Prostate gland (tissue), 2 donors: Measurements from ENCODE around the gene IRS2. TPM values are rescaled to one million over a fixed set of nuclear protein-coding genes. Genes with fewer than 3 reads are reported as not detected.

ENCODE experiments used
- DNase-seq: peaks from one replicate; pipeline ENCODE4 v3.0.0-alpha.2; 2019; ENCODE audit warnings: low spot score
- H3K27ac ChIP-seq, 2 donors: fragments of 200-600 bp; sonication (generic); 2 replicates each; pipeline ENCODE4 v1.5.1; 2017 to 2019
- H3K27me3 ChIP-seq: fragments of 200-600 bp; sonication (generic); replicated peaks from 2 replicates; pipeline ENCODE4 v1.5.1; 2019; ENCODE audit not compliant: insufficient read depth
- H3K36me3 ChIP-seq, 2 donors: fragments of 200-600 bp; sonication (generic); 1 replicate in 1 of 2; 2 replicates in 1 of 2; pipeline versions ENCODE4 v1.5.1 to v1.8.1; 2017 to 2019
- H3K4me1 ChIP-seq: fragments of 200-600 bp; sonication (generic); replicated peaks from 2 replicates; pipeline ENCODE4 v1.5.1; 2019
- H3K4me3 ChIP-seq, 2 donors: fragments of 200-600 bp; sonication (generic); 2 replicates each; pipeline ENCODE4 v1.5.1; 2017 to 2019
- H3K9me3 ChIP-seq: fragments of 200-600 bp; sonication (generic); 2 replicates; pipeline ENCODE4 v1.5.1; 2017
- POLR2A ChIP-seq: fragments of 450-650 bp; IDR thresholded peaks from one replicate; pipeline ENCODE4 v1.6.1; 2016; ENCODE audit warnings: antibody characterized with exemption, mild to moderate bottlenecking
- POLR2AphosphoS5 ChIP-seq: sonication (generic); formaldehyde crosslinking; IDR thresholded peaks from one replicate; pipeline ENCODE4 v1.6.1; 2017; ENCODE audit warnings: antibody characterized with exemption
- WGBS: methylation state at CpG from one replicate; pipeline ENCODE4 v1.1.5; 2018; 5-methylcytosine and 5-hydroxymethylcytosine counted together
- intact Hi-C: fragments of 100-400 bp; cut with DNase I; formaldehyde crosslinking; loops from one replicate; pipeline ENCODE4 v1.14.2; 2022
- total RNA-seq, 2 donors: library from RNA; depleted of rRNA; stranded (reverse); fragments of >200 nt; gene quantifications; one replicate each; pipeline ENCODE4 v1.1.0, GENCODE V29; 2016
- TF ChIP-seq, protein P1 (sequence below), 4 experiments: fragments of 200-600 bp in 2 of 4; fragments of 450-650 bp in 2 of 4; sonication (generic) in 2 of 4; IDR thresholded peaks; 1 replicate in 3 of 4; 2 replicates in 1 of 4; pipeline ENCODE4 v1.5.1; 2016 to 2019; ENCODE audit warnings: antibody characterized with exemption in 4 of 4, mild to moderate bottlenecking in 2 of 4, moderate library complexity in 2 of 4

The IRS2 gene
- total RNA-seq, 2 donors from 2014 or later, result 43.5 to 54.8 TPM

DNA sequence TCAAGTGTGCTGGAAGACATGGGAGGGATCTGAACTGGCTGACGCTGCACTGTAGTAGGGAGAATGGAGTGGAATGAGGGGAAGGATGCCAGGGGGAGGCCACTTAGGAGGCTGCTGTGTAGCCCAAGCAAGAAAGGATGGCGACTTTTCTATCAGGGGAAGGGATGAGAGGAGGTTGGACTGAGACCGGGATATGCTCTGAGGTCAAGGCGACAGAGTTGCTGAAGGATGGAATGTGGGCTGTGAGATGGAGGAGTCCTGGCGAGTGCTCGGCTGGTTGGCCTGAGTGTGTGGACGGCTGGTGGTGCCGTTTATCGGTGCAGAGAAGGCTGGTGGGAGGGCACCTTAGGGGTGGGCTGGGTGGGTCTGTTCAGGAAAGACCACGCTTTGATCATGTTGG is 45.7 kb downstream of the IRS2 start:
- H3K9me3 ChIP-seq, result no peaks in the 10 kb centered on the region
- H3K4me3 ChIP-seq, result no peak overlapping the region
- no peak overlapping the region for H3K27ac ChIP-seq
- H3K4me1 ChIP-seq, result no peaks in the 10 kb centered on the region
- TF ChIP-seq POLR2A (no peak), POLR2AphosphoS5 (no peak)
- TF ChIP-seq, protein P1, sequence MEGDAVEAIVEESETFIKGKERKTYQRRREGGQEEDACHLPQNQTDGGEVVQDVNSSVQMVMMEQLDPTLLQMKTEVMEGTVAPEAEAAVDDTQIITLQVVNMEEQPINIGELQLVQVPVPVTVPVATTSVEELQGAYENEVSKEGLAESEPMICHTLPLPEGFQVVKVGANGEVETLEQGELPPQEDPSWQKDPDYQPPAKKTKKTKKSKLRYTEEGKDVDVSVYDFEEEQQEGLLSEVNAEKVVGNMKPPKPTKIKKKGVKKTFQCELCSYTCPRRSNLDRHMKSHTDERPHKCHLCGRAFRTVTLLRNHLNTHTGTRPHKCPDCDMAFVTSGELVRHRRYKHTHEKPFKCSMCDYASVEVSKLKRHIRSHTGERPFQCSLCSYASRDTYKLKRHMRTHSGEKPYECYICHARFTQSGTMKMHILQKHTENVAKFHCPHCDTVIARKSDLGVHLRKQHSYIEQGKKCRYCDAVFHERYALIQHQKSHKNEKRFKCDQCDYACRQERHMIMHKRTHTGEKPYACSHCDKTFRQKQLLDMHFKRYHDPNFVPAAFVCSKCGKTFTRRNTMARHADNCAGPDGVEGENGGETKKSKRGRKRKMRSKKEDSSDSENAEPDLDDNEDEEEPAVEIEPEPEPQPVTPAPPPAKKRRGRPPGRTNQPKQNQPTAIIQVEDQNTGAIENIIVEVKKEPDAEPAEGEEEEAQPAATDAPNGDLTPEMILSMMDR (IDR thresholded peaks at IDR 0.05), result no peak
- WGBS, result 91% methylated on average over 10 of the region's 10 CpGs
- no peaks in the 10 kb centered on the region for H3K27me3 ChIP-seq
- DNase-seq, result no peak
- no peaks in the 10 kb centered on the region for H3K36me3 ChIP-seq
- intact Hi-C loops, result no loop called here

DNA sequence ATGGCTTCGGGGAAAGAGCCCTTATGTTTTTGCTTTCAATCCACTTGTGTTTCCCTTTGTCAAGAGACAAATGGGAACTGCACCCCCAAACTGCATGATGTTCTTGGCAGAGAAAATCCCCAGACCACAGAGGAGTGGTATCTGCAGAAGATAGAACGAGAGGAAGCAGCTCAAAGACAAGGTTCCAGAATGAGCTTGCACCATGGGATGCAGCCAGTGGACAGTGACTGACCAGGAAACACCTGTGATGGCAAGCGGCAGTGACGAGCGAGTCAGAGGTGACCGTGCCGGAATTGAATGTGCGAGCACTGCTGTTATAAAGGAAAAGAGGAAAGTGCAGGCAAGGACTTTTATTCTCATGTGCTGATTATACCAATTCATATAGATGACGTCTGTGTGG is 46.3 kb downstream of the IRS2 start:
- DNase-seq, result no peak
- no peaks in the 10 kb centered on the region for H3K4me1 ChIP-seq
- no peaks in the 10 kb centered on the region for H3K36me3 ChIP-seq
- intact Hi-C loops, result no loop called here
- no peaks in the 10 kb centered on the region for H3K27me3 ChIP-seq
- H3K4me3 ChIP-seq, result no peak overlapping the region
- TF ChIP-seq POLR2AphosphoS5 (no peak), POLR2A (no peak)
- TF ChIP-seq, protein P1 (IDR thresholded peaks at IDR 0.05), result no peak
- no peaks in the 10 kb centered on the region for H3K9me3 ChIP-seq
- WGBS, result 85% methylated on average over 9 of the region's 9 CpGs
- H3K27ac ChIP-seq, result no peak overlapping the region

DNA sequence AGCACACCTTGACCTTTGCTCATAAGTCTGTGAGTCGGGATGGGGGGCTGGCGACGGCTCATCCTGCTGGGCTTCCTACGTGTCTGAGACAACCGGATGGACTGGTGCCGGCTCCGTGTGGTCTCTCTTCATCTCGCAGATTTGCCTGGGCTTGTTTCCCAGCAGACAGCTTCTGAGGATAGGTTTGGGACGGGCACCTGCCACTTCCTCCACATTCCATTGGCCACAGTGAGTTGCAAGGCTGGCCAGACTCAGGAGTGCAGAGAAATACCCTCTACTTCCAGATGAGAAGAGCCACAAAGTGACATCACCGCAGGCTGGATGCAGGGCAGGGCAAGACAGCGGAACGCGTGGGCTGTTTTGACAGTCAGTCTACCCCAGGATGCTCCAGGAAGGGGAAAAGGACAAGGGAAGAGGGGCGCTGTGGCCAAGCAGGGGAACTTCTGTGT is 48.1 kb downstream of the IRS2 start:
- Histone ChIP-seq H3K9me3 (no peaks in the 10 kb centered on the region), H3K36me3 (no peaks in the 10 kb centered on the region), H3K27me3 (no peaks in the 10 kb centered on the region), H3K4me1 (no peaks in the 10 kb centered on the region), H3K27ac (no peak overlapping the region), H3K4me3 (no peak overlapping the region)
- no peak for TF ChIP-seq POLR2A
- TF ChIP-seq, protein P1 (IDR thresholded peaks at IDR 0.05), result no peak
- TF ChIP-seq POLR2AphosphoS5, result no peak
- no peak for DNase-seq
- intact Hi-C loops, result no loop called here
- WGBS, result 51% methylated on average over 14 of the region's 14 CpGs

DNA sequence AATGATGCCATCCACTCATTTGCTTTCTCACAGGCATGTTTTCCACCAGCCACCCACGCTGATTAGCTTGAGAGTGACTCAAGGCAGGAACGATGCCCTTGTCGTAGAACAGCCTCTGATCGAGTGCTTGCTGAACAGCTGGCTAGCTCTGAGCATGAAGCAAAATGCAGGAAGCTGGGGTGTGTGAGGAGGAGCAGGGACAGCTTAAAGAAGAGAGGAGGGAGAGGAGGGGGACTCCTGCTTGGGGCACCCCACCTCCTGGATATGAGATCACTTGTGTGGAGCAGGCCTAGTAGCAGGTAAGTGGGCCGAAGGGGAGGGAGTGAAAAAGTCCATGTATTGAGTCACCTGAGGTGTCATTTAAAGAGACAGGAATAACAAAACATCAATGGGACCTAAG is 48.8 kb downstream of the IRS2 start:
- no peaks in the 10 kb centered on the region for H3K9me3 ChIP-seq
- no peak for DNase-seq
- no peaks in the 10 kb centered on the region for H3K36me3 ChIP-seq
- 73% methylated on average over 5 of the region's 5 CpGs for WGBS
- no peak overlapping the region for H3K4me3 ChIP-seq
- no peaks in the 10 kb centered on the region for H3K4me1 ChIP-seq
- H3K27me3 ChIP-seq, result no peaks in the 10 kb centered on the region
- no peak for TF ChIP-seq POLR2AphosphoS5
- TF ChIP-seq, protein P1 (IDR thresholded peaks at IDR 0.05), result no peak
- TF ChIP-seq POLR2A, result no peak
- intact Hi-C loops, result no loop called here
- H3K27ac ChIP-seq, result no peak overlapping the region

DNA sequence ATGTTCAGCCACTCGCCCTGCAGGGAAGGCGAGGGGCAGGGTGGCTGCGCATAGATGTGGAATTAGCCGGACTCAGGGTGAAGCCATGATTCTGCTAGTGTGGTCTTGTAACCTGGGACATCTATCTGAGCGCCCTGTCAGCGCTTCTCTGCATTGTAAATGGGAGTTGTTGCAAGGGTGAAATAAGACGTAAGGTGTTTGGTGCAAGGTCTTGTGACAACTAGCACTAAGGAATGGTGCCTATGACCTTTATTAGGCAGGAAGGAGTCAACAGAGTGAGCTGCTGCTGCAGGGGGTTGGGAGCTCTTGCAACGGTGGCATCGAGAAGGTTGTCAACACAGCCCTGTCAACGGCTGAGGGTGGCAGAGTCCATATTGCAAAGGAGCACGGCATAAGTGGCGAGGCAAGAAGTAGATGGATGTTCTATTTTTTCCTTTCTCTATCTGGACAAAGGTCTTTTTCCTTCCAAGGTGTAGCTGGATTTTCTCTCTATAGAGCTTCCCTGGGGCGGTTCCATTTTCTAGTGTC is 49.3 kb downstream of the IRS2 start:
- Histone ChIP-seq H3K4me3 (no peak overlapping the region), H3K4me1 (no peaks in the 10 kb centered on the region), H3K27me3 (no peaks in the 10 kb centered on the region), H3K9me3 (no peaks in the 10 kb centered on the region), H3K36me3 (no peaks in the 10 kb centered on the region), H3K27ac (no peak overlapping the region)
- TF ChIP-seq POLR2A, result no peak
- TF ChIP-seq POLR2AphosphoS5, result no peak
- TF ChIP-seq, protein P1 (IDR thresholded peaks at IDR 0.05), result no peak
- 94% methylated on average over 13 of the region's 13 CpGs for WGBS
- intact Hi-C loops, result no loop called here
- DNase-seq, result no peak
